ENCODE measurements around the gene CHMP1A.
A peak's percentile ranks its signal among the peaks of the same experiment; 100 is the strongest.
"Not testable (repeated sequence)": the region's sequence is repeated elsewhere in the genome, so short reads cannot be mapped to it uniquely, and the experiment has no call there.

The CHMP1A gene

DNA sequence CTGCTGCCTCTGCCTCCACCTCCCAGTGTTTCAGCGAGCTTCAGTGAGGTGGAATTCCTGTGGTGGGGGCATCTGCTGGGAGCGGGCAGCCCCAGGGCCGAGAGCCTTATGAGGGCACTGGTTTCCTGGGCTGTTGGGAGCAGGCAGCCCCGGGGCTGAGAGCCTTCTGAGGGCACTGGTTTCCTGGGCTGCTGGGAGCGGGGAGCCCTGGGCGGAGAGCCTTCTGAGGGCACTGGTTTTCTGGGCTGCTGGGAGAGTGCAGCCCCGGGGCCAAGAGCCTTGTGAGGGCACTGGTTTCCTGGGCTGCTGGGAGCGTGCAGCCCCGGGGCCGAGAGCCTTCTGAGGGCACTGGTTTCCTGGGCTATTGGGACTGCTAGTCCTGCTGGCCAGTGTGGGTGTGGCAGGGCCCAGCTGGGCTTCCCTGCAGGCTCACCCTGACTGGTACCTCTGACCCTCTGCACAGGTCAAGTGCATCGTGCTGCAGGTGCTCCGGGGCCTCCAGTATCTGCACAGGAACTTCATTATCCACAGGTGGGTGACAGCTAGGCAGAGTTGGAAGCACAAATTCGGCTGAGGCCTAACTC is 34.6 kb upstream of the CHMP1A start:
- DNase-seq: no peak

GRCh38 chr16:89691231-89691985 is 33.9 kb upstream of the CHMP1A start:
- no peak for DNase-seq

DNA sequence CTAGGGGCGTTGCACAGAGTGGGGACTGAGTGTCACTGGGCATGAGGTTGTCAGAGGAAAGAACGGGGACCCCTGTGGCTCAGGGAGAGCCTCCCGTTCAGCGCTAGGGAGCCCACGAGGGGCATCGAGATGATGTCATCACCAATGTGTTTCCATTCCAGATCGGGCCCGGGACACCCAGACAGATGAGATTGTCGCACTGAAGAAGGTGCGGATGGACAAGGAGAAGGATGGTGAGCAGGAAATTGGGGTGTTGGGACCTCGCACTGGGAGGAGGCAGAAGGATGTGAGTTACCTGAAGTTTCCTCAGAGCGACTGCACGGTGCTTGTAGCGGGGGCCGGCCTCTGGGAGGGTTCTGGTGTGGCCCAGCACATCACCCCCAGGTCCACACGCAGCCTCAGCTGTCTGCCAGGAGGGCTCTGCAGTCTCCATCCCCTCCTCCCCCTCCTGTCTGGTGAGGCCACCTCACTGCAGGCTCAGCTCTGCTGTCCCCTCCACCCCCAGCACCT is 32.9 kb upstream of the CHMP1A start:
- no peak for DNase-seq

DNA sequence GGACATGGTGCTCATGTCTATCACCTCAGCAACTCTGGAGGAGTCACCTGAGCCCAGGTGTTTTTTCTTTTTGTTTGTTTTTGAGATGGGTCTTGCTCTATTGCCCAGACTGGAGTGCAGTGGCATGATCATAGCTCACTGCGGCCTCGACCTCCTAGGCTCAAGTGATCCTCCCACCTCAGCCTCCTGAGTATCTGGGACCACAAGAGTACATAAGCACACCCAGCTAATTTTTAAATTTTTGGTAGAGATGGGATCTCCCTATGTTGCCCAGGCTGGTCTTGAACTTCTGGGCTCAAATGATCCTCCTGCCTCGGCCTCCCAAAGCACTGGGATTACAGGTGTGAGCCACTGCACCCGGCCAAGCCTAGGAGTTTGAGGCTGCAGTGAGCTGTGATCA is 32.1 kb upstream of the CHMP1A start:
- not testable (repeated sequence) for DNase-seq

GRCh38 chr16:89689142-89689541 is 31.6 kb upstream of the CHMP1A start:
- no peak for DNase-seq

DNA sequence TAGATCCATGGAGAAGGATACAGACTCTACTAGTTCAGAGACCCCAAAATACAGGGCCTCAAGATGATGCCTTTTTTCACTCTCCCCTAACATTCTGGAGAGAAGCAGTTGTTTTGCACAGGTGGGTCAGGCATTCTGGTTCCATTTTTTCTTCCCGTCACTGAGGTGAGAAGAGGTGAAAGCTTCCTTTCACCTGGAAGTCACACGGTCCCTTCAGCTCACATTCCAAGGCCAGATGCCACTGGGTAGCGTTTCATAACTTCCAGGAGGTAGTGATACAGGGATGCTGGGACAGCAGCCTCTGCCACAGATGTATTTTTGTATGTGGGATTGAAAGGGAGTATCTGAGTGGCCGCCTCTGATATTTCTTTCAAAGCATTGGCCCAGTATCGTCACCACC is 30.9 kb upstream of the CHMP1A start:
- no peak for DNase-seq

DNA sequence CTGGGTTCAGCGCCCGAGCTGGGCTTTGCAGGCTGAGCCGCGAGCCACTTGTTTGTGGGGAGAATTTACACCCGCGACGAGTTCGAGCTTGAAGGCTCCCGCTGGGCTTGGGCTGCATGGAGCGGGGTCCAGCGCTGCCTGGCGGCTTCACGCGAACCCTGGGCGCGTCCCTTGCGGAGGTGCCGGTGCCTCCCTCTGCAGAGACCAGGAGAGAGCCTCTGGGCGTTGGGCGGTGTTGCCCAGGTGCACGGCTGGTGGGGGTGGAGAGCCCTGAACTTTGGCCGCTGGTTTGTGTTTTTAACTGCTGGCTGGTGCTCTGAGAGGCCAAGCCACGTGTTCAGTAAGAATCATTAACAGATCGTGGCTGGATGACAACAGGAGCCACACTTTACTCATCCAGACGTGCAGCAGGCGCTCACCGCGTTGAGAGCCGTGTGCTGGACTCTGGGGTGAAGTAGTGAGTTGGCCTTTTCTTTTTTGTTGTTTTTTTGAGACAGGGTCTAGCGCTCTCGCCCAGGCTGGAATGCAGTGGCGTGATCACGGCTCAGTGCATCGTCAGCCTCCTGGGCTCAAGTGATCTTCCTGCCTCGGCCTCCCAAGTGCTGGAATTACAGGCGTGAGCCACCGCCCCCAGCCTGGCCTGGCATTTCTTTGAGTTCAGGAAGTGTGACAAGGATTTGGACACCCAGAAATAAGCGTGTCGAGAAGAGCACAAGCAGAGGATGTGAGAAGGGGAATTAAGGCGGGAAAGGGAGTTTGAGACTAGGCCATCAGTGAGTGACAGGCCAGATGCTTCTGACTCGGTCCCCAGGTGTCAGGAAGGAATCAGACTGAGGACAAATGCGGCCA is 29.8 kb upstream of the CHMP1A start:
- DNase-seq: no peak

- DNase-seq: peak; percentile 97
Measured at GRCh38 chr16:89686520-89687091, 29.1 kb upstream of the CHMP1A start, which contains the start of gene CDK10. Gene CDK10 (plus strand): TSS chr16:89686689. CDS start chr16:89686711, 22 bp downstream.

GRCh38 chr16:89685916-89686315 is 28.4 kb upstream of the CHMP1A start:
- no peak for DNase-seq

DNA sequence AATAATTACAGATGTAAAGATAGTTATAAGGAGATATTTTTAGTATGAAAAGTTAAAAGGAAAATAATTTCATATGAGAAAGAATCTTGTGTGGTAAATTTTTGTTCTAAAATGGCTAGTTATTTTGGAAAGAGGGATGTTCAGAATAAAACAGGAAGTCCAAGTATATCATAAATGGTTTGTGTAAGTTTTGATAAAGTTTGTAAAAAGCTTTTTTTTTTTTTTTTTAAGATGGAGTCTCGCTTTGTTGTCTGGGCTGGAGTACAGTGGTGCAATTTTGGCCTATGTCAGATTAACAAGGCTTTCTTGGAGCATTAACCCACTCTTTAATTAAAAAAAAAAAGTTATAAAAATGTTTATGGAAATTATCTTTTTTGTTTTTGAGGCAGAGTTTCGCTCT is 20.8 kb upstream of the CHMP1A start:
- DNase-seq: no peak

DNA sequence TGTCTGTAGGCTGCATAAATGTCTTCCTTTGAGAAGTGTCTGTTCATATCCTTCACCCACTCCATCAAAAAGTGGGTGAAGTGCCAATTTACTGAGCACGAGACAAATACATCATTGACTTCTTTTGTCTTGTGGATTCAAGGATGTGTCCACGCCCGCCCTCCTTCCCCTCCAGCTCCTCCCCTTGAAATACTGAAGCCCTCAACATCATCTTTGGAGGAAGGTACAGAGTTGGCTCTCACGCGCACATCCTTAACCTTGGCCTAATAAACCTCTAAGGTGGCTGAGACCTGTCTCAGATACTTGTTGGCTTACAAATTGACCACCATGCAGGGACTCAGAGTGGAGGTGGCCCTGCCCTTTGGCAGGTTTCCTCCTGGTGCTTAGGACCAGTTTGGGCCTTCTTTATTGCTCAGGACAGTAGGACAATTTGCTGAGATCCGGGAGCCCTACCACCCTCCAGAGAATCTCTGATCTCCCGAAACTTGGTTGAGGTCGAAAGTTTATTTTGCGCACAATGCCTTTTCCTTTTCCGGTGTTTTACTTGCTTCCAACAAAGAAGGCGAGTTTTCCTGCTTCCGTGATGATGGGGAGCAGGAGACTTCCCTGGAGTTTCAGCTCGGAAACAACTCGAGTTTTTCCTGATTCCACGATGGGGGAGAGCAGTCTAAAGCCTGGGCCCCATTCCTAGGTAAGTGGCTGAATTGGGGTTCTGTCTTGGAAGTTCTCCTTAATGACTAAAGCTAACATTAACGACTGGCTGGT is 14.9 kb upstream of the CHMP1A start:
- DNase-seq: no peak

DNA sequence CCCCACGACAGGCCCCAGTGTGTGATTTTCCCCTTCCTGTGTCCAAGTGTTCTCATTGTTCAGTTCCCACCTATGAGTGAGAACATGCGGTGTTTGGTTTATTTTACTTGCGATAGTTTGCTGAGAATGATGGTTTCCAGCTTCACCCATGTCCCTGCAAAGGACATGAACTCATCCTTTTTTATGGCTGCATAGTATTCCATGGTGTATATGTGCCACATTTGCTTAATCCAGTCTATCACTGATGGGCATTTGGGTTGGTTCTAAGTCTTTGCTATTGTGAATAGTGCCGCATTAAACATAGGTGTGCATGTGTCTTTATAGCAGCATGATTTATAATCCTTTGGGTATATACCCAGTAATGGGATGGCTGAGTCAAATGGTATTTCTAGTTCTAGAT is 14.1 kb upstream of the CHMP1A start:
- DNase-seq: not testable (repeated sequence)

DNA sequence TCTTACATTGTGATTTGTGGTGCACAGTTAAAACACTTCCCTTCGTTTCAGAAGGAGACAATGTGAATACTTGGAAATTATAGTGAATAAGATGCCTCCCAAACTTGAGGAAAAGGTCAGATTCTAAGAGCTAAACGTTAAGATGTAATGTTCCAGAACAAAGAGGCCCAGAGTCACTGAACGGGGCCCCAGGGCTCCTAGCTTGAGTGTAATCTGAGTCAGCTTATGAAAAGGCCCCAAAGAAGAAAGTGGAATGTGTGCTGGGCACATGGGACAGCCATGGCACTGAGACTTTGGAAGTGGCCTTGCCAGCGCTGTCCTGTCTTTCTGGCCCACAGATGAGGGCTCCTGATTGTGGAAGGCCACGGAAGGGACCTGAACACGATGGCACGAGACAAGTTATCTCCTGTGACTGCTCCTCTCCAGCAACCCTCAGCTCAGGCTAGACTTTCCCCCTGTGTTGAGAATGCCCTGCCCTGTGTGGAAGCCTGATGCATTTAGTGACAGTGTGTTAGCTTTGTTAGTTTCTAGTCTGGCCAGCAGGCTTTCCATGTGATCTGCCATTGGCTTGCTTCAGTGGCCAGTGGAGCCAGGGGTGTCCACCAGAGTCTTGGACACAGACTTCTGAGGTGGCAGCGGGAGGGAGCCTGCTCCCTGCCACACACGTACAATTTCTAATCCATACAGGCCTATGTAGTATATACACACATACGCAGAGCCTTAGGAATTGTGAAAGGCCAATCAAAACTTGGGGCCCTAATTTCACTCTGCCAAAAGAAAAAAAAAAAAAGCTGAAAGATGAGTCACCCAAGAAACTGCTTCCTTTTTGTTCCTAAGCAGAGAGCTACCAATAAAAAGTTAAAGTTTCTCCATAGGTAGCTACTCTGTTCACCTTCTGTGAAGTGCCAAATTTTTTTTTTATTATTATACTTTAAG is 13.3 kb upstream of the CHMP1A start:
- no peak for DNase-seq

DNA sequence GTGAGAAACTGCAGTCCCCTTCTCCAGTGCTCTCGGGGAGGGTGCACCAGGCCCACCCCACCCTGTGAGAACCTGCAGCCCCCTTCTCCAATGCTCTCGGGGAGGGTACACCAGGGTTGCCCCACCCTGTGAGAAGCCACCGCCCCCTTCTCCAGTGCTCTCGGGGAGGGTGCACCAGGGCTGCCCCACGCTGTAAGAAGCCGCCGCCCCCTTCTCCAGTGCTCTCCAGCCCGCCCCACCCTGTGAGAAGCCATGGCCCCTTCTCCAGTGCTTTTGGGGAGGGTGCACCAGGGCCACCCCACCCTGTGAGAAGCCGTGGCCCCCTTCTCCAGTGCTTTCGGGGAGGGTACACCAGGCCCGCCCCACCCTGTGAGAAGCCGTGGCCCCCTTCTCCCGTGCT is 12.2 kb upstream of the CHMP1A start:
- DNase-seq: no peak

DNA sequence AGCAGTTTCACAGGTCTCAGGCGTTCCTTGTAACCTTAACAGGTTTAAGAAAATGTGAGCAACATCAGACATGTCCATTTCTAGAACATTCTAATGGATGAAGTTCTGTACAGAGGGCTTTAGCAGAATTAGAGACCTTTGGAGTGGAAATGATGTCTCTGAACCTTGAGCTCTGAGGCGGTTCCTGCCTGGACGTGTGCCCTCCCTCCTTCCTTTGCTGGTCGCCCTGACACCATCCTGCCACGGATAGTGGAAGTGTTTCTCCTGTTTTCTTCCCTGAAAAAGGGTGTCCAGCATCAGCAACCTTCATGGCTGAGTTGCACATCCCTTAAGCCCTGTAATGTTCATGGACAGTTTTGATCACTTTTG is 11.3 kb upstream of the CHMP1A start:
- no peak for DNase-seq

- DNase-seq: no peak
Measured at GRCh38 chr16:89667633-89668032, 10.1 kb upstream of the CHMP1A start.

GRCh38 chr16:89667000-89667399 is 9.5 kb upstream of the CHMP1A start:
- not testable (repeated sequence) for DNase-seq

GRCh38 chr16:89664238-89664637 is 6.7 kb upstream of the CHMP1A start:
- DNase-seq: not testable (repeated sequence)

DNA sequence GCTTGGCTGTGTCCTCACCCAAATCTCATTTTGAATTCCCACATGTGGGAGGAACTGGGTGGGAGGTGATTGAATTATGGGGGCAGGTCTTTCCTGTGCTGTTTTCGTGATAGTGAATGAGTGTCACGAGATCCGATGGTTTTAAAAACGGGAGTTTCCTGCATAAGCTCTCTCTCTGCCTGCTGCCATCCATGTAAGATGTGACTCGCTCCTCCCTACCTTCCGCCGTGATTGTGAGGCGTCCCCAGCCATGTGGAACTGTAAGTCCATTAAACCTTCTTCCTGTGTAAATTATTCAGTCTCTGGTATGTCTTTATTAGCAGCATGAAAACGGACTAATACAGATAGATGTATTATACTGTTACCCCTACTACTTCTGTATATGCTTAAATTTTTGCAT is 3.7 kb upstream of the CHMP1A start:
- DNase-seq: no peak

- DNase-seq: no peak
Measured at GRCh38 chr16:89660146-89660545, 2.6 kb upstream of the CHMP1A start.

- no peak for DNase-seq
Measured at GRCh38 chr16:89658221-89658879, 842 bp upstream of the CHMP1A start.
